Stimulated activated naive CD8-positive, alpha-beta T cell treated with anti-CD3 and anti-CD28 coated beads, Interleukin-15, Interleukin-2, amounts not matched to agents 100 ng/mL and 50 ng/mL, for 24 hours (primary cell): ENCODE data around the gene SLCO4A1.
A peak's percentile ranks its signal among the peaks of the same experiment; 100 is the strongest.
"Not testable (repeated sequence)": the region's sequence is repeated elsewhere in the genome, so short reads cannot be mapped to it uniquely, and the experiment has no call there.

ENCODE experiments used
- H3K27ac Mint-ChIP-seq: one replicate; pipeline ENCODE4 v1.8.0; 2021; ENCODE audit warnings: mild to moderate bottlenecking, mixed read lengths
- H3K27me3 Mint-ChIP-seq: one replicate; pipeline ENCODE4 v1.8.0; 2021; ENCODE audit warnings: mixed read lengths
- H3K36me3 Mint-ChIP-seq: one replicate; pipeline ENCODE4 v1.8.0; 2021; ENCODE audit warnings: low read depth, mixed read lengths
- H3K4me1 Mint-ChIP-seq: one replicate; pipeline ENCODE4 v1.8.0; 2021; ENCODE audit warnings: low read depth, mixed read lengths
- H3K4me3 Mint-ChIP-seq: one replicate; pipeline ENCODE4 v1.8.0; 2021; ENCODE audit warnings: mild to moderate bottlenecking, mixed read lengths
- H3K9me3 Mint-ChIP-seq: one replicate; pipeline ENCODE4 v1.8.0; 2021; ENCODE audit warnings: mixed read lengths

SLCO4A1 gene

GRCh38 chr20:62624325-62624690, 18.0 kb upstream of the SLCO4A1 start:
- Mint-ChIP-seq H3K4me3 (no peak overlapping the region), H3K4me1 (peaks cover 47% of the 10 kb centered on the region), H3K9me3 (no peaks in the 10 kb centered on the region), H3K27ac (peak overlapping the region; percentile 36), H3K36me3 (no peaks in the 10 kb centered on the region), H3K27me3 (no peaks in the 10 kb centered on the region)

DNA sequence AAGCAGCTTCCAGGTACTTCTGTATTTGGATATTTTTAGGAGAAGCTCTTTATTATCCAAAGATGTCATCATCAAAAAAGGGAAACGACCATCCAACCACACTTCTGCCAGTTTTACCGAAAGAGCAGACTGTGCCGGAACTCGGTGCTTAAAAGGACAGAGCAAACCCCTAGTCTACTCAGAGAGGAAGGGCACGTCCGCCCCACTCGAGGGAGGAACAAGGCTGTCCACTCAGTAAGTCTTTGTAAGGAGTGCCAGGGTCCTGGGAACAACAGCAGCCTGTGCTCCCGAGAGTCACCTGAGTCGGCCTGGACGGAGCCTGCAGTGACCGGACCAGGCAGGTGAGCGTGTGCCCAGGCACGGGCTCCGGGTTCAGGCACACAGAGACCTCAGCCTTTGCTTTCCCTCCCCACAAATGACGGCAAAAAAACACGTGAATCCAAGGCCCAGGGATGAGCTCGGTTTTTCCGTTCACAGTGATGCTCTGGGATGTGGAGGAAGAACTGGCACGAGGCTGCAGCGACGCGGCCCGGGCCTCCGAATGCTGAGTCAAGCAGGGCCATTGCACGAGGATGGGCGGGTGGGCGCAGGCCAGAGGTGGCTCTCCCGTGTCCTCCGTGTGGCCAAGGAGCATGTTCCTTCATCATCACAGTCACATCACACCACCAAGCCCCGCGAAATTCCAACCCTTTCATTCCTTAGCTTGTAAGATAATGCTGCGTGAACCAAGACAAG, 17.4 kb upstream of the SLCO4A1 start:
- peak overlapping the region; percentile 36 for H3K27ac Mint-ChIP-seq
- H3K27me3 Mint-ChIP-seq, result no peaks in the 10 kb centered on the region
- no peak overlapping the region for H3K4me3 Mint-ChIP-seq
- H3K9me3 Mint-ChIP-seq, result no peaks in the 10 kb centered on the region
- H3K4me1 Mint-ChIP-seq, result peaks cover 45% of the 10 kb centered on the region
- H3K36me3 Mint-ChIP-seq, result no peaks in the 10 kb centered on the region

- Mint-ChIP-seq H3K4me1 (peaks cover 42% of the 10 kb centered on the region), H3K36me3 (no peaks in the 10 kb centered on the region), H3K9me3 (no peaks in the 10 kb centered on the region), H3K4me3 (no peak overlapping the region), H3K27me3 (no peaks in the 10 kb centered on the region), H3K27ac (no peak overlapping the region)
Observed at GRCh38 chr20:62625516-62625915, 16.8 kb upstream of the SLCO4A1 start.

- no peak overlapping the region for H3K27ac Mint-ChIP-seq
- H3K27me3 Mint-ChIP-seq, result no peaks in the 10 kb centered on the region
- H3K4me3 Mint-ChIP-seq, result no peak overlapping the region
- H3K4me1 Mint-ChIP-seq, result peaks cover 42% of the 10 kb centered on the region
- no peaks in the 10 kb centered on the region for H3K36me3 Mint-ChIP-seq
- H3K9me3 Mint-ChIP-seq, result no peaks in the 10 kb centered on the region
Observed at GRCh38 chr20:62625921-62626547, 16.3 kb upstream of the SLCO4A1 start.

- H3K27me3 Mint-ChIP-seq, H3K36me3 Mint-ChIP-seq, H3K9me3 Mint-ChIP-seq: not testable (repeated sequence)
Observed at GRCh38 chr20:62627425-62627824, 14.9 kb upstream of the SLCO4A1 start.

GRCh38 chr20:62627901-62628612, 14.2 kb upstream of the SLCO4A1 start:
- Mint-ChIP-seq H3K4me1 (peaks cover 24% of the 10 kb centered on the region), H3K27ac (no peak overlapping the region), H3K27me3 (no peaks in the 10 kb centered on the region), H3K9me3 (no peaks in the 10 kb centered on the region), H3K4me3 (no peak overlapping the region), H3K36me3 (no peaks in the 10 kb centered on the region)

More at GRCh38 chr20:62627425-62627824, 14.9 kb upstream of the SLCO4A1 start:
- H3K27ac Mint-ChIP-seq, H3K4me3 Mint-ChIP-seq: not testable (repeated sequence)
- peaks cover 30% of the 10 kb centered on the region for H3K4me1 Mint-ChIP-seq

DNA sequence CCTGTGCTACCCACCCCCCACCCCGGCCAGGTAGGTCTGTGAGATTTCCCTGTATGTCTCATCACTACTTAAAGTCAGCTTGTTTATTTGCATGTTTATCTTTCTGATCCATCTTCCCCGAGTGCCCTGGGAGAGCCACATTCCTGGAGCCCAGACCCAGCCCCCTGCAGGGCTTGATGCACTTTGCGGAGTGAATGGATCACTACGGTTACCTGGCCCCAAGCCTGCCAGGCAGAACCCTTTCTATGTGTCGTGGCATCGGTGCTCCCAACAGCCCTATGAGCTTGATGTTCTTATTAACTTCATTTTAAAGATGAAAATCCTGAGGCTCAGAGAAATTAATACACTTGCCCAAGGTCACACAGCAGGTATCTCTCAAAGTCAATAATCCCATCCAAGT, 13.6 kb upstream of the SLCO4A1 start:
- Mint-ChIP-seq H3K4me1 (peaks cover 18% of the 10 kb centered on the region), H3K4me3 (no peak overlapping the region), H3K27ac (no peak overlapping the region), H3K9me3 (no peaks in the 10 kb centered on the region), H3K36me3 (no peaks in the 10 kb centered on the region), H3K27me3 (peaks cover 4% of the 10 kb centered on the region)

DNA sequence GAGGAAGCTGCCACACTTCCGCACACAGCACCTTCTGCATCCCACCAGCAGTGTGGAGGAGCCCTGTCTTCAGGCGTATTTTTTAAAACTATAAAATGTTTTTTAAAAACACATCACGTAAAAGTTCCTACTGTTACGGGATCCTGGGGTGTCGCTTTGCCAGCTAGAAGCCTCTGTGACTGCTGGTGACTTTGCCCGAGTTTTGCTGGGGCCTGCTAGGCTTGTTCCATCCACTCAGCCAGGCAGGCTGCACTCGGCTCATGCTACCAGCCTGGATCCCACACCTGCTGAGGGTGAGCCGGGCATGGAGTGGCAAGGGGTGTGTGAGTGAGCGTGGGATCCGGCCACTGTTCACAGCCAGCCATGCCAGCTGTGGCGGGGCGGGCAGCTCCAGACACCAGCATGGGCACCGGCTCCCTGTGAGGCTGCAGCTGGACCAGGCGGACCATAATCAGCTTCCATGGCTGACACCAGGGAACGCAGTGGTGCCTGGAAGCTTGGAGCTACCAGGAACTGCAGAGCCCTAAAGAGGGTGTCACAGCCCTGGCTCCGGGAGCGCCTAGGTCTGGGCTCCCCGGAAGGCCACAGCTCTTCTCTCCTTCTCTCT, 12.3 kb upstream of the SLCO4A1 start:
- H3K4me1 Mint-ChIP-seq, result peaks cover 7% of the 10 kb centered on the region
- no peaks in the 10 kb centered on the region for H3K36me3 Mint-ChIP-seq
- H3K27ac Mint-ChIP-seq, result no peak overlapping the region
- H3K4me3 Mint-ChIP-seq, result no peak overlapping the region
- H3K27me3 Mint-ChIP-seq, result peaks cover 4% of the 10 kb centered on the region
- no peaks in the 10 kb centered on the region for H3K9me3 Mint-ChIP-seq

- Mint-ChIP-seq H3K9me3 (no peaks in the 10 kb centered on the region), H3K4me1 (peaks cover 7% of the 10 kb centered on the region), H3K36me3 (no peaks in the 10 kb centered on the region), H3K27me3 (peaks cover 16% of the 10 kb centered on the region), H3K4me3 (no peak overlapping the region), H3K27ac (no peak overlapping the region)
Observed at GRCh38 chr20:62631336-62632308, 10.7 kb upstream of the SLCO4A1 start.

DNA sequence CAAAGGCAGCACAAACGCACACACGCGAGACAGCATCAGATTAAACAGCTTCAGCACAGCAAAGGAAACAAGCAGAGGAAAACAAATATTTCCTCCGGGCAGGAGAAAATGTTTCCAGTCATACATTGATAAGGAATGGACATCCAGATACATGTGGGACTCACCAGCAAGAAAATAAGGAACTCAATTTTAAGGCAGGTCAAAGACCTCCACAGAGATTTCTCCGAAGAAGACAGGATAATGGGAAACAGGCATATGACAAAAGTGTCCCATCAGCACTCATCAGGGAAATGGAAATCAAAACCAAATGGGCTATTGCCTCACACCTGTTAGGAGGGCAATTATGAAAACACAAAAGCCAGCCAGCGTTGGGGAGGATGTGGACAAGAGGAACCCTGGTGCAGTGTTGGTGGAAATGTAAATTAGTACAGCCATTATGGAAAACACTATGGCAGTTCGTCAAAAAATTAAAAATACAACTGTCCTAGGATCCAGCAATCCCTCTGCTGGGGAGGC, 9.7 kb upstream of the SLCO4A1 start:
- peaks cover 7% of the 10 kb centered on the region for H3K4me1 Mint-ChIP-seq
- no peak overlapping the region for H3K27ac Mint-ChIP-seq
- no peaks in the 10 kb centered on the region for H3K9me3 Mint-ChIP-seq
- no peak overlapping the region for H3K4me3 Mint-ChIP-seq
- no peaks in the 10 kb centered on the region for H3K36me3 Mint-ChIP-seq
- H3K27me3 Mint-ChIP-seq, result peaks cover 18% of the 10 kb centered on the region

DNA sequence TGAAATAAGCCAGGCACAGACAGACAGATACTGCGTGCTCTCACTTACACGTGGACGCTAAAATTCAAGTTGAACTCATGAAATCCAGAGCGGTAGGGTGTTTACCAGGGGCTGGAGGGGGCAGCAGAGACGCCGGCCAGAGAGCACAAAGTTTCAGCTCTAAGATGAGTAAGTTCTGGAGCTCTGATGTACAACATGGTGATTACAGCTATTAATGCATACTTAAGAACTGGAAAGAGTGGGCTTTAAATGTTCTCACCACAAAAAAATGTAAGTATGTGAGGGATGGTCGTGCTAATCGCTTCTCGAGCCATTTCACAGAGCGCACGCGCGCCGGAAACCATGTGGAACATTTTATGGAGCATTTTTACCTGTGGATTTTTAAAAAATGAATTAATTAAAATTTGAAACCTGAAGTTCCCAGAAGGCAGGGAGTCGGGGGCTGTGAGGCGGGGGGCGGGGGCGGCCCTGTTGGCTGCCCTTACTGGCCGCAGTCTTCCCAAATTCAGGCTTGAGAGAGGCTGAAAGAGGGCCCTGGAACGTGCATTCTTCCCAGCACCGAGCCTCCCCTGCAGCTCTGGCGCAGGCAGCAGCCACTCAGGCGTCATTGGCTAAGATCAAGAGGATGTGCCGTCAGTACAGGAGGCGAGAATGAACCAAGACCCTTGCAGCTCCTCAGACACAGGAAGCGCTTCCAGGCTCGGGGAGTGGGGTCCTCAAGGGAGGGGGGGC, 8.5 kb upstream of the SLCO4A1 start:
- H3K9me3 Mint-ChIP-seq, result no peaks in the 10 kb centered on the region
- H3K4me1 Mint-ChIP-seq, result no peaks in the 10 kb centered on the region
- H3K27me3 Mint-ChIP-seq, result peaks cover 18% of the 10 kb centered on the region
- H3K4me3 Mint-ChIP-seq, result no peak overlapping the region
- H3K36me3 Mint-ChIP-seq, result no peaks in the 10 kb centered on the region
- H3K27ac Mint-ChIP-seq, result no peak overlapping the region

GRCh38 chr20:62634330-62634967, 7.9 kb upstream of the SLCO4A1 start:
- H3K9me3 Mint-ChIP-seq, result no peaks in the 10 kb centered on the region
- H3K4me1 Mint-ChIP-seq, result no peaks in the 10 kb centered on the region
- H3K27me3 Mint-ChIP-seq, result peaks cover 23% of the 10 kb centered on the region
- no peaks in the 10 kb centered on the region for H3K36me3 Mint-ChIP-seq
- no peak overlapping the region for H3K4me3 Mint-ChIP-seq
- no peak overlapping the region for H3K27ac Mint-ChIP-seq

GRCh38 chr20:62635232-62635631, 7.1 kb upstream of the SLCO4A1 start:
- Mint-ChIP-seq H3K9me3 (no peaks in the 10 kb centered on the region), H3K36me3 (no peaks in the 10 kb centered on the region), H3K4me3 (no peak overlapping the region), H3K27ac (no peak overlapping the region), H3K4me1 (no peaks in the 10 kb centered on the region), H3K27me3 (peaks cover 23% of the 10 kb centered on the region)
